Measurements from ENCODE around the gene C3orf85.

DNA sequence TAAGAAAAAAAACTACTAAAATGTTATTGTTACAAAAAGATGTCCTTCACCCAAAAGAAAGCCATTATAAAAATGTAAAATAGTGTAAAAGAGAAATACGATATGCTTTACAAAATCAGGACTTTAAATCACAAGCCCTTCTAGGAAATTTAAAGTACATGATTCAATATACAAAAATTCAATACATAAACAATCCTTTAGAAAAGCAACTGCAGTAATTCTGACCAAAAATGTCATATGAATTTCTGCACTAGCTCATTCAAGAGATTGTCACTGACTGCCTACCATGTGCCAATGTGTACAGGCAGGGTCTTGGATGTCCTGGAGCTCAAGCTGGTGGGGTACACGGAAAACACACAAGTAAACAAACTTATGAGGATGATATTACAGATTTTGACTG, 21.1 kb upstream of the C3orf85 start:
- TF ChIP-seq CTCF (IDR thresholded peaks at IDR 0.05): no peak
- TF ChIP-seq POLR2A (IDR thresholded peaks at IDR 0.05): no peak

All from uterus (tissue), 2 donors.